OCI-LY1 (cell line): Measurements from ENCODE around the gene ZNF101.

Source experiments
- H2AFZ ChIP-seq: fragments of 200-600 bp; sonication (generic), shearing (Covaris generic); 2 replicates; pipeline ENCODE4 v1.6.0; 2014; ENCODE audit warnings: antibody characterized with exemption, mild to moderate bottlenecking, low read length
- H3F3A ChIP-seq: fragments of 200-600 bp; sonication (generic), shearing (Covaris generic); 2 replicates; pipeline ENCODE4 v1.6.0; 2014; ENCODE audit warnings: mild to moderate bottlenecking, antibody characterized with exemption, low read length, moderate library complexity; ENCODE audit not compliant: insufficient read depth
- H3K27ac ChIP-seq: fragments of 200-600 bp; sonication (generic); 2 replicates; pipeline ENCODE4 v1.5.1; 2014; ENCODE audit warnings: low read length, mixed run types, mild to moderate bottlenecking, low read depth; ENCODE audit not compliant: poor library complexity, severe bottlenecking
- H3K27me3 ChIP-seq: fragments of 200-600 bp; sonication (generic); 2 replicates; pipeline ENCODE4 v1.6.0; 2014; ENCODE audit warnings: antibody characterized with exemption, mild to moderate bottlenecking, low read length, moderate library complexity; ENCODE audit not compliant: insufficient read depth
- H3K36me3 ChIP-seq: fragments of 200-600 bp; sonication (generic); 2 replicates; pipeline ENCODE4 v1.6.1; 2014; ENCODE audit warnings: mild to moderate bottlenecking, antibody characterized with exemption, low read length, moderate library complexity, mixed read lengths; ENCODE audit not compliant: insufficient read depth
- H3K4me1 ChIP-seq: fragments of 200-600 bp; sonication (generic); 2 replicates; pipeline ENCODE4 v1.5.1; 2014; ENCODE audit warnings: mild to moderate bottlenecking, low read length, moderate library complexity; ENCODE audit not compliant: insufficient read depth, severe bottlenecking
- H3K4me2 ChIP-seq: fragments of 200-600 bp; sonication (generic), shearing (Covaris generic); 2 replicates; pipeline ENCODE4 v1.6.1; 2014; ENCODE audit warnings: low read length
- H3K4me3 ChIP-seq: fragments of 200-600 bp; sonication (generic); 2 replicates; pipeline ENCODE4 v1.5.1; 2014; ENCODE audit warnings: low read length, low read depth, mild to moderate bottlenecking, mixed read lengths; ENCODE audit not compliant: poor library complexity, severe bottlenecking
- H3K79me2 ChIP-seq: fragments of 200-600 bp; shearing (Covaris generic); 2 replicates; pipeline ENCODE4 v1.6.1; 2016; ENCODE audit warnings: mixed run types, low read length, mixed read lengths; ENCODE audit not compliant: insufficient read depth
- H3K9ac ChIP-seq: fragments of 200-600 bp; sonication (generic), shearing (Covaris generic); 2 replicates; pipeline ENCODE4 v1.6.1; 2014; ENCODE audit warnings: mild to moderate bottlenecking, low read length, mixed read lengths
- H3K9me2 ChIP-seq: fragments of 200-600 bp; sonication (generic), shearing (Covaris generic); 2 replicates; pipeline ENCODE4 v1.6.1; 2014; ENCODE audit warnings: low read depth, mild to moderate bottlenecking, low read length, mixed read lengths
- H3K9me3 ChIP-seq: fragments of 200-600 bp; shearing (Covaris generic); 2 replicates; pipeline ENCODE4 v1.6.1; 2014; ENCODE audit warnings: low read length, mixed read lengths
- H4K20me1 ChIP-seq: fragments of 200-600 bp; sonication (generic), shearing (Covaris generic); 2 replicates; pipeline ENCODE4 v1.6.0; 2016; ENCODE audit warnings: mild to moderate bottlenecking, low read length; ENCODE audit not compliant: insufficient read depth
- EZH2 ChIP-seq: fragments of 200-600 bp; sonication (generic), shearing (Covaris generic); IDR thresholded peaks from 2 replicates; pipeline ENCODE4 v1.8.0; 2017; ENCODE audit warnings: borderline replicate concordance, mixed run types, mild to moderate bottlenecking, antibody characterized with exemption, low read length, moderate library complexity, mixed read lengths
- TF ChIP-seq, protein P1 (sequence below): fragments of 200-600 bp; sonication (generic), shearing (Covaris generic); IDR thresholded peaks from 2 replicates; pipeline ENCODE4 v1.5.1; 2017; ENCODE audit warnings: mild to moderate bottlenecking, antibody characterized with exemption, low read length, moderate library complexity, mixed read lengths

The ZNF101 gene

DNA sequence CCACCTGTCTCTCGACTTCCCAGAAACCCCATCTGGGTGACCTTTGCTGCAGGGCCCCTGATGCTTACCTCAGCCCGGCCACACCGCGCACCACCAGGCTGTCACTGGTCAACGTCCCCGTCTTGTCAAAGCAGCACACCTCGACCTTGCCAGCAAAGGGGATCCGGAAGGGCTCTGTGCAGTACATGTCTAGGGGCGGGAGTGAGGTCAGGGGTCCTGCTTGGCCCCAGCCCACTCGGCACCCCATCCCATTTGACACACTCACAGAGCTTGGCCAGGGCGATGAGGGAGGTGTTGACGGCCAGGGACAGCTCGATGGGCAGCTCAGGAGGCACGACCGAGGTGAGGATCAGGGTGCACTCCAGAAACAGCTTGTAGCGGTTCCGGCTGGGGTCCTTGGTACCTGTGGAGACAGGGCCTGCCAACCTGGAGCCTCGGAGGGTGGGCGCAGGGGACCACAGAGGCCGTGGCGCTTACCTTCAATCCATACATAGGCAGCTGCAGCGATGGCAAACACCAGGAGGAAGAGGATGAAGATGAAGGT, 13.5 kb upstream of the ZNF101 start:
- H3K9me3 ChIP-seq = no peaks in the 10 kb centered on the region
- H3K27ac ChIP-seq = no peak overlapping the region
- H2AFZ ChIP-seq = no peak overlapping the region
- H4K20me1 ChIP-seq = no peaks in the 10 kb centered on the region
- H3K4me3 ChIP-seq = no peak overlapping the region
- no peaks in the 10 kb centered on the region for H3K9me2 ChIP-seq
- no peaks in the 10 kb centered on the region for H3K27me3 ChIP-seq
- no peak for TF ChIP-seq EZH2
- TF ChIP-seq, protein P1, sequence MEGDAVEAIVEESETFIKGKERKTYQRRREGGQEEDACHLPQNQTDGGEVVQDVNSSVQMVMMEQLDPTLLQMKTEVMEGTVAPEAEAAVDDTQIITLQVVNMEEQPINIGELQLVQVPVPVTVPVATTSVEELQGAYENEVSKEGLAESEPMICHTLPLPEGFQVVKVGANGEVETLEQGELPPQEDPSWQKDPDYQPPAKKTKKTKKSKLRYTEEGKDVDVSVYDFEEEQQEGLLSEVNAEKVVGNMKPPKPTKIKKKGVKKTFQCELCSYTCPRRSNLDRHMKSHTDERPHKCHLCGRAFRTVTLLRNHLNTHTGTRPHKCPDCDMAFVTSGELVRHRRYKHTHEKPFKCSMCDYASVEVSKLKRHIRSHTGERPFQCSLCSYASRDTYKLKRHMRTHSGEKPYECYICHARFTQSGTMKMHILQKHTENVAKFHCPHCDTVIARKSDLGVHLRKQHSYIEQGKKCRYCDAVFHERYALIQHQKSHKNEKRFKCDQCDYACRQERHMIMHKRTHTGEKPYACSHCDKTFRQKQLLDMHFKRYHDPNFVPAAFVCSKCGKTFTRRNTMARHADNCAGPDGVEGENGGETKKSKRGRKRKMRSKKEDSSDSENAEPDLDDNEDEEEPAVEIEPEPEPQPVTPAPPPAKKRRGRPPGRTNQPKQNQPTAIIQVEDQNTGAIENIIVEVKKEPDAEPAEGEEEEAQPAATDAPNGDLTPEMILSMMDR = no peak
- H3K79me2 ChIP-seq = peaks cover 5% of the 10 kb centered on the region
- H3K4me2 ChIP-seq = no peak overlapping the region
- peaks cover 98% of the 10 kb centered on the region for H3K36me3 ChIP-seq
- H3F3A ChIP-seq = no peaks in the 10 kb centered on the region
- no peaks in the 10 kb centered on the region for H3K4me1 ChIP-seq
- H3K9ac ChIP-seq = no peak overlapping the region

DNA sequence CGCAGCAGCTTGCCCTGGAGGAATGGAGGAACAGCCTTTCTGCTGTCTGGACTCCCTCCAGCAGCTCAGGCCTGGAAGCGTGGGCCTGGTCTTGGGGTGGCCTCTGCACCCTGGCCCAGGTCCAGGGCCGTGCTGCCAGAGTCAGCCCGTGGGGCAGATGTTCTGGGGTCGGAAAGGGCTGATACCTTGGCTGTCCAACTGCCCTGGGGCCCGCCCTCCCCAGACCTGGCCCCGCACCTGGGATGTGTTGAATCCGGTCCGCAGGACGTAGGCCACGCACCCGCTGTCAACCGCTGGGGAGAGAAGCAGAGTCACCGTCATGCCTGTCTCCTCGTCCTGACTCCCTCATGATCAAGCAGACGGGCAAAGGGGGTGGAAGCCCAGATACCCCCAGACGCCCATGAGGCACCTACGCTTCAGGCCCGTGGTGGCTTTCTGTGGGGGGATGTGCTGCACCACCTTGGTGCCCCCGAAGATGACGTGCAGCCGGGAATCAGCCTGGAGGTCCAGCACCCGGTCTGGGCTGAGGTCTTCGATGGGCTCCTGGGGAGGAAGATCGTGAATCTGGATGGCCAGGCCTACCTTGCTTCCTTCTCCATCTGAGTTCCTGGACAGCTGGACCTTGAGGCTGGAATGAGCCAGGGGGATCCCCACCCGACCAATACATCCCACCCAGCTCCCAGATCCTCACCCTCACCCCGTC, 12.8 kb upstream of the ZNF101 start:
- Histone ChIP-seq H3K9me2 (no peaks in the 10 kb centered on the region), H3K9ac (no peak overlapping the region), H4K20me1 (no peaks in the 10 kb centered on the region), H3K79me2 (peaks cover 5% of the 10 kb centered on the region), H3K36me3 (peaks cover 95% of the 10 kb centered on the region), H2AFZ (no peak overlapping the region), H3K4me3 (no peak overlapping the region), H3F3A (no peaks in the 10 kb centered on the region), H3K9me3 (no peaks in the 10 kb centered on the region), H3K4me1 (peaks cover under 1% of the 10 kb centered on the region), H3K27me3 (no peaks in the 10 kb centered on the region), H3K4me2 (no peak overlapping the region), H3K27ac (no peak overlapping the region)
- TF ChIP-seq EZH2 = no peak
- TF ChIP-seq, protein P1 = no peak

DNA sequence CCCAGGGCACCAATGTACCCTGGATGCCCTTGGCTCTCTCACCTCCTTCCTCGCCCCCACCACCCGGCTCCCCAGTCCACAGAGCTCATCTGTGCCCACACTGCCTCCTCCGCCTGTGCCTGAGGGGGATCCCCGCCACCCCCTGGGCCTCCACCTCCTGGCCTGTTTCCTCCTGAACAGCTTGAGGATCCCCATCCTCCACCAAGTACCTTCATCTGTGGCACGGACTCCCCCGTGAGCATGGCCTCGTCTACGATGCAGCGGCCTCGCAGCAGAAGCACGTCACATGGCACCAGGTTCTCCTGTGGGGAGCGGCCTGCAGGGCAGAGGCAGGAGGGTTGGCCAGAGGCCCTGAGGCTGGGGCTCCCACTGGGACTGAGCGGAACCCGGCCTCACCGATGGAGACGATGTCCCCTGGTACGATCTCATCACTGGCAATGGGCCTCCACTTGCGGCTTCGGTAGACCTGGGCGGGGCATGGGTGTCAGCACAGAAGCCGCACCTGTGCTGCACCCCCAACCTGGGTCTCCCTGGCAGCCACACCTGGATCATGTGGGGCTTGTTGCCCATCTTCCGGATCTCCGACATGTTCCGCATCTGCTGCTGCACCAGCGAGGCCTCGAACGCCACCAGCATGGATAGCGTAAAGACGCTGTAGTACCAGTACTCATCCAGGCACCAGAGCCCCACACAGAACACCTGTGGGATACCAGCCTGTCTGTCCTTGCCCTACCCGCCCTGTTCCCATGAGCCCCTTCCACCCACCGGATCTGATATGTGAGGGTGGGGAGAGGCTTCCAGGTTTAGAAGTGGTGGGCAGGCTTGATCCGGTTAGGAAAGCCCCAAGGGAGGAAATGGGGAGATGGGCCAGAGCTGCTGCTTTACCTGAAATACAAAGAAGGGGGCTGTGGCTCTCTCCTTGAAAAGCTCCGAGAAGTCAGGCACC, 11.9 kb upstream of the ZNF101 start:
- no peak overlapping the region for H3K4me3 ChIP-seq
- H3K4me2 ChIP-seq = no peak overlapping the region
- no peak overlapping the region for H3K27ac ChIP-seq
- no peak overlapping the region for H2AFZ ChIP-seq
- no peaks in the 10 kb centered on the region for H3K9me2 ChIP-seq
- no peak overlapping the region for H3K9ac ChIP-seq
- no peaks in the 10 kb centered on the region for H3K9me3 ChIP-seq
- H4K20me1 ChIP-seq = no peaks in the 10 kb centered on the region
- H3K36me3 ChIP-seq = peaks cover 94% of the 10 kb centered on the region
- TF ChIP-seq, protein P1 = no peak
- no peak for TF ChIP-seq EZH2
- H3K79me2 ChIP-seq = peaks cover 13% of the 10 kb centered on the region
- H3K4me1 ChIP-seq = peaks cover 10% of the 10 kb centered on the region
- no peaks in the 10 kb centered on the region for H3K27me3 ChIP-seq
- no peaks in the 10 kb centered on the region for H3F3A ChIP-seq
